Measurements from ENCODE around the gene HIP1. TPM values are rescaled to one million over a fixed set of nuclear protein-coding genes. Genes with fewer than 3 reads are reported as not detected.
"Not testable (repeated sequence)": the region's sequence is repeated elsewhere in the genome, so short reads cannot be mapped to it uniquely, and the experiment has no call there.

HIP1 gene
- total and polyA plus RNA-seq, 4 donors: 10.2 to 51.2 (median 28.6) TPM

GRCh38 chr7:75722373-75722772, 16.4 kb downstream of the HIP1 start:
- no peak for TF ChIP-seq CTCF (IDR thresholded peaks at IDR 0.05; ENCODE audit: control extremely low read depth, extremely low read depth)
- peaks cover 0 to 3% (median 0%) of the 10 kb centered on the region in 5 donors for H3K4me1 ChIP-seq (ENCODE audit: control insufficient read depth in 5 of 5, insufficient read depth in 5 of 5, low read length in 5 of 5)
- H3K36me3 ChIP-seq (ENCODE audit: control insufficient read depth in 4 of 4, insufficient read depth in 4 of 4, low read length in 4 of 4): no peaks in the 10 kb centered on the region
- DNase-seq (peak in 1 of 3 donors; percentile 10), ATAC-seq (ENCODE audit: insufficient read depth, low FRiP score) (no peak)
- no peaks in the 10 kb centered on the region for H3K9me3 ChIP-seq (ENCODE audit: control insufficient read depth in 4 of 4, insufficient read depth in 3 of 4, low read length in 3 of 4)
- no peak overlapping the region for H3K9ac ChIP-seq (ENCODE audit: insufficient read depth in 1 of 2, low read length in 2 of 2)
- H3K27ac ChIP-seq (ENCODE audit: low read depth in 1 of 2, low read length in 1 of 2): peak overlapping the region in 1 of 2 donors; percentile 21
- no peak overlapping the region for H3K4me3 ChIP-seq
- no peaks in the 10 kb centered on the region for H3K27me3 ChIP-seq (ENCODE audit: control insufficient read depth in 3 of 3, insufficient read depth in 3 of 3, low read length in 2 of 3)
- 52 to 60% methylated on average over 4 of the region's 4 CpGs for WGBS, 2 donors

- not testable (repeated sequence) for H3K4me1 ChIP-seq (ENCODE audit: control insufficient read depth in 5 of 5, insufficient read depth in 5 of 5, low read length in 5 of 5); H3K27ac ChIP-seq (ENCODE audit: low read depth in 1 of 2, low read length in 1 of 2); H3K27me3 ChIP-seq (ENCODE audit: control insufficient read depth in 3 of 3, insufficient read depth in 3 of 3, low read length in 2 of 3); ATAC-seq (ENCODE audit: insufficient read depth, low FRiP score); H3K9me3 ChIP-seq (ENCODE audit: control insufficient read depth in 4 of 4, insufficient read depth in 3 of 4, low read length in 3 of 4); H3K36me3 ChIP-seq (ENCODE audit: control insufficient read depth in 4 of 4, insufficient read depth in 4 of 4, low read length in 4 of 4); H3K4me3 ChIP-seq; DNase-seq; H3K9ac ChIP-seq (ENCODE audit: insufficient read depth in 1 of 2, low read length in 2 of 2)
- WGBS, 2 donors: 93% methylated on average over 9 of the region's 9 CpGs
Measured at GRCh38 chr7:75721922-75722321, 16.8 kb downstream of the HIP1 start.

- H3K27me3 ChIP-seq (ENCODE audit: control insufficient read depth in 3 of 3, insufficient read depth in 3 of 3, low read length in 2 of 3): no peaks in the 10 kb centered on the region
- H3K4me3 ChIP-seq: no peak overlapping the region
- peaks cover 0 to 3% (median 0%) of the 10 kb centered on the region in 5 donors for H3K4me1 ChIP-seq (ENCODE audit: control insufficient read depth in 5 of 5, insufficient read depth in 5 of 5, low read length in 5 of 5)
- TF ChIP-seq CTCF (IDR thresholded peaks at IDR 0.05; ENCODE audit: control extremely low read depth, extremely low read depth): no peak
- H3K9ac ChIP-seq (ENCODE audit: insufficient read depth in 1 of 2, low read length in 2 of 2): no peak overlapping the region
- no peak for ATAC-seq (ENCODE audit: insufficient read depth, low FRiP score)
- no peaks in the 10 kb centered on the region for H3K36me3 ChIP-seq (ENCODE audit: control insufficient read depth in 4 of 4, insufficient read depth in 4 of 4, low read length in 4 of 4)
- 76 to 82% methylated on average over 2 of the region's 2 CpGs for WGBS, 2 donors
- no peak for DNase-seq
- no peak overlapping the region for H3K27ac ChIP-seq (ENCODE audit: low read depth in 1 of 2, low read length in 1 of 2)
- no peaks in the 10 kb centered on the region for H3K9me3 ChIP-seq (ENCODE audit: control insufficient read depth in 4 of 4, insufficient read depth in 3 of 4, low read length in 3 of 4)
Measured at GRCh38 chr7:75721426-75721825, 17.3 kb downstream of the HIP1 start.

- 99 to 100% methylated on average over 5 of the region's 5 CpGs for WGBS, 2 donors
Measured at GRCh38 chr7:75719626-75720025, 19.1 kb downstream of the HIP1 start.

More at GRCh38 chr7:75719626-75720025, 19.1 kb downstream of the HIP1 start:
- Histone ChIP-seq H3K27me3 (ENCODE audit: control insufficient read depth in 3 of 3, insufficient read depth in 3 of 3, low read length in 2 of 3) (no peaks in the 10 kb centered on the region), H3K4me1 (ENCODE audit: control insufficient read depth in 5 of 5, insufficient read depth in 5 of 5, low read length in 5 of 5) (peaks cover 0 to 3% (median 0%) of the 10 kb centered on the region in 5 donors), H3K4me3 (no peak overlapping the region), H3K9ac (ENCODE audit: insufficient read depth in 1 of 2, low read length in 2 of 2) (no peak overlapping the region), H3K9me3 (ENCODE audit: control insufficient read depth in 4 of 4, insufficient read depth in 3 of 4, low read length in 3 of 4) (no peaks in the 10 kb centered on the region), H3K36me3 (ENCODE audit: control insufficient read depth in 4 of 4, insufficient read depth in 4 of 4, low read length in 4 of 4) (peaks cover 0 to 2% (median 0%) of the 10 kb centered on the region in 4 donors), H3K27ac (ENCODE audit: low read depth in 1 of 2, low read length in 1 of 2) (no peak overlapping the region)
- ATAC-seq (ENCODE audit: insufficient read depth, low FRiP score) (no peak), DNase-seq (no peak)
- TF ChIP-seq CTCF (IDR thresholded peaks at IDR 0.05; ENCODE audit: control extremely low read depth, extremely low read depth): no peak
